Measurements from ENCODE around the gene SVIP.

DNA sequence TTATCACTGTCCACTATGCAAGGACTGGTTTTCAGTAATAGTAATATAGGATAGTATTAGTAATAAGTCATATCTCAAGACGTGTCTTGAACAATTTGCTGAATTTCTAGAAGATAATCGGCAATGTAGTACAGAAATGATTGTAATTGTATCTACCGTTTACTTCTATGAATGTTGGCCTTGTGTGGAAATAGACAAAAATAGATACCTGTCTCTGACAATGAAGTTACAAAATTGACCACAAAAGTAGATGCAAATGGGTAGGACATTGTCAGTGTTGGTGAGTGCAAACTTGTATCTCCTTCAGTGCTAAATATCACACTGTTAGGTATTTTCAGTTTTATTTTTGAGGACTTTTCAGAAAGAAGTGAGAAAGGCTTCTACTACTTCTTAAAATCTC lies 43.1 kb downstream of the SVIP start:
- TF ChIP-seq, protein P1, sequence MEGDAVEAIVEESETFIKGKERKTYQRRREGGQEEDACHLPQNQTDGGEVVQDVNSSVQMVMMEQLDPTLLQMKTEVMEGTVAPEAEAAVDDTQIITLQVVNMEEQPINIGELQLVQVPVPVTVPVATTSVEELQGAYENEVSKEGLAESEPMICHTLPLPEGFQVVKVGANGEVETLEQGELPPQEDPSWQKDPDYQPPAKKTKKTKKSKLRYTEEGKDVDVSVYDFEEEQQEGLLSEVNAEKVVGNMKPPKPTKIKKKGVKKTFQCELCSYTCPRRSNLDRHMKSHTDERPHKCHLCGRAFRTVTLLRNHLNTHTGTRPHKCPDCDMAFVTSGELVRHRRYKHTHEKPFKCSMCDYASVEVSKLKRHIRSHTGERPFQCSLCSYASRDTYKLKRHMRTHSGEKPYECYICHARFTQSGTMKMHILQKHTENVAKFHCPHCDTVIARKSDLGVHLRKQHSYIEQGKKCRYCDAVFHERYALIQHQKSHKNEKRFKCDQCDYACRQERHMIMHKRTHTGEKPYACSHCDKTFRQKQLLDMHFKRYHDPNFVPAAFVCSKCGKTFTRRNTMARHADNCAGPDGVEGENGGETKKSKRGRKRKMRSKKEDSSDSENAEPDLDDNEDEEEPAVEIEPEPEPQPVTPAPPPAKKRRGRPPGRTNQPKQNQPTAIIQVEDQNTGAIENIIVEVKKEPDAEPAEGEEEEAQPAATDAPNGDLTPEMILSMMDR (IDR thresholded peaks at IDR 0.05; ENCODE audit: low read depth, low read length, poor library complexity, severe bottlenecking): no peak
- no peak for TF ChIP-seq EZH2phosphoT487 (IDR thresholded peaks at IDR 0.05; ENCODE audit: borderline replicate concordance, low read length)

All from DOHH2 (cell line).